Left kidney (tissue), 2 donors: ENCODE results near the gene GPR32. TPM values are rescaled to one million over a fixed set of nuclear protein-coding genes. Genes with fewer than 3 reads are reported as not detected.
"Not testable (repeated sequence)": the region's sequence is repeated elsewhere in the genome, so short reads cannot be mapped to it uniquely, and the experiment has no call there.

Source experiments
- DNase-seq: peaks from one replicate; pipeline ENCODE4 v3.0.0-alpha.2; 2013
- polyA plus RNA-seq: library from polyadenylated mRNA; unstranded; fragments of 120-200 nt; gene quantifications from one replicate; pipeline ENCODE4 v1.2.1, GENCODE V29; 2013; ENCODE audit not compliant: insufficient read length

GPR32 gene
- polyA plus RNA-seq, 1 donor: not detected

DNA sequence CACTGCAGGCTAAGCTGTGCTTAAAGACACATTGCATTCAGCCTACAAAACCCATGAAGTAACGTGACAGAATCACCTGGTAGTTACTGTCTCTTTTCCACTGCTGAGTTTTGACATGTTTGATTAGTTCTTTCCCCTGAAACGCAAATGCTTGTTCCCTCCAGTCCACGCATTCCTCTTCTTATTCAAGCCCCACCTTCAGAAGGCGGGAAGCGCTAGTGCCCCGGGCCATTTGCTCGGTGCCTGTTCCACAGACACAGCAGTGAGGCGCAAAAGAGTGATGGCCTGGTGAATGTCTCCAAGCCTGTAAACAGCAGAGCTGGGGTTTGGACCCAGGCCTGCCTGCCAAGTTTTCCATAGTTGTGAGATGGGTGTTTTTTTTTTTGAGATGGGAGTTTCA is 30.8 kb downstream of the GPR32 start:
- DNase-seq: no peak

DNA sequence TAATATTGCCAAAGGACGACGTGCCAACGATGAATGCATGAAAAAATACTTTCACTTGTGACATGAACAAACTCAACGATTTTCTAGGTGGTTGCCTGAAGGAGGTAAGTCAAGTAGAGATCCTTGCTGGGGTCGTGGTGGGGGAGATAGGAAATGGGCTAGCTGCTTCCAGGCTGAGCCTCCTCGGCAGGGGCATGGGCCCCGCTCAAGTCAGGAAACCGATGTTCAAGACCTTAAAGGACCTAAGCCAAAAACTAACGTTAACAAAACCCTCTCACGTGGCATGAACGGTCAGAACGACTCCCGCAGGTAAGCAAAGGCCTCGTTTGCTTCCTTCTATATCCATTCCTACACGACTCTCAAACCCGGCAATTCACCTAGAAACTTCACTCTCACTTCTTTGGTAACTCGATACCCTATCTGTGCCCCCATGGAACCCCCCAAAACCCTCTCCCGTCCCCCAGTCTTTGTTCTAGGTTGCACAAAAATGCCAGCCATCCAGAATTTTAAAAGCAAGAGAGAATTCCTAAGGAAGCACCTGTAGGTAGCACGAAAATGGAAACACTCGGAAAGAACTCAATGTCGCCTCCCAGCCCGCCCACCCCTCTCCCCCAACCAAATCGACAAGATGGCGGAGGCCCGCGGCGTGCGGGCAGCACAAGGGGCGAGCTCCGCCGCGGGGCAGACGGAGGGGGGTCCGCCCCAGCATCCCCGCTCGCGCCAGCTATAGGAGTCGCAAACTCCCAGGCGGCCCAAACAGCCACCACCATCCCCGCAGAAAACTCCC is 33.6 kb downstream of the GPR32 start:
- DNase-seq: no peak

DNA sequence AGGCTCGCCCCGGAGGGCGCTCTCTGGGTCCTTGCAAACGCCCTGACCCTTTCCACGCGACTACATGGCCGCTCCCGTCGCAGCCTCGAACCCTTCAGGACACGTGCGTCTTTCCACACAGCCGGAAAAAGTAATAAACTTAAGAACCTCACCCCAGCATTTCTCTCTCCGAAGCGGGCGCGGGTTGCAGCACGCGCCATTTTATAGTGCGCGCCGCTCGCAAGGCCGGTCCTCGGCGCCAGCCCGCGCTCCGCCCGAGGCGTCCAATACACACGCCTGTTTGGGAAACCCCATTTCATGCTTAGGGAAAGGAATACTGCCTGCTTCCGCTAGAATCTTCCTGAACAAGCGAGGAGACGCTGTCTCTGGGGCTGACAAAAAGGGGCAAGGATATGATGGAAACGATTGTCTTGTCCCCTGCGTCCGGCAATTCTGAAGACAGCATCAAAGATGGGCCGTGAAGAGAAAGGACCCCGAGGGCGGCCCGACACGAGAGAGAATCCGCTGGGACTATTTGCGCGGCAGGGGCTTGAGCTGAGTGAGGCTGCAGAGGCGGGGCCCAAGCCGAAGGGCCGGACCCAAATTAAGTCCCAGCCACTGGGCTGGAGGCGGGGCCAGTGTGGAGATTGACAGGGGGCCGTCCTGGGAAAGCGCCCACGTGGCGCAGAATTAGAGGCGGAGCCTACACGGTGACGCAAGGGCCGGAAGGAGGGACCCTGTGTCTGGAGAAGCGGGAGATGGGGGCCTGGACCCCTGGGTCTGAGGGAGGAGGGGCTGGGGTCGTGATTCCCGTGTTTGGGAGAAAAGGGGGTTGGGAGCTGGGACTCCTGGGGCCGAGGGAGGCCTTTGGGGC is 34.4 kb downstream of the GPR32 start:
- DNase-seq: peak; percentile 99

DNA sequence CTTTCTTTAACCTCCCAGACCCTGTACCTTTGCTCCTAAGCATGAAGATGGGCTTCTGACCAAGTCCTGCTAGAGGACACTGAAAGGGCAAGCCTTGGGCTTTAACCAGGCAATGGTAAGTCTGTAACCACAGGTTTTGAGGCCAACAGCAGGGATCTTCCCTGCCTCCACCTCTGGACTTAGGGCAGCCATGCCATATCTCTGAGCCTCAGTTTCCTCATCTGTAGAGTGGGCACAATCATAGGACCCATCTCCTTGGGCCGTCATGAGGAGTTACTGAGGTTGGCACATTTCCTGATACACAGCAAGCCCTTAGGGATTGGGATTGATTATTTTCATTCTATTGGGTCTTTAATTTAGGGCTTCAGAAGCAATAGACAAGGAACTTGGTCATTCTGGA is 38.6 kb downstream of the GPR32 start:
- no peak for DNase-seq

DNA sequence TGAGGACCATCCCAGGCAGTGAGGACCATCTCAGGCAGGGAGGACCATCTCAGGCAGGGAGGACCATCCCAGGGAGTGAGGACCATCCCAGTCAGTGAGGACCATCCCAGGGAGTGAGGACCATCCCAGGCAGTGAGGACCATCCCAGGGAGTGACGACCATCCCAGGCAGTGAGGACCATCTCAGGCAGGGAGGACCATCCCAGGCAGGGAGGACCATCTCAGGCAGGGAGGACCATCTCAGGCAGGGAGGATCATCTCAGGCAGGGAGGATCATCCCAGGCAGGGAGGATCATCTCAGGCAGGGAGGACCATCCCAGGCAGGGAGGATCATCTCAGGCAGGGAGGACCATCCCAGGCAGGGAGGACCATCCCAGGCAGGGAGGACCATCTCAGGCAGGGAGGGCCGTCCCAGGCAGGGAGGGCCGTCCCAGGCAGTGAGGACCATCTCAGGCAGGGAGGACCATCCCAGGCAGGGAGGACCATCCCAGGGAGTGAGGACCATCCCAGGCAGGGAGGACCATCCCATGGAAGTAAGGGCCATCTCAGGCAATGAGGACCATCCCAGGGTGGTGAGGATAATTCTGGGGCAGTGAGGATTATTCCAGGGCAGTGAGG is 41.5 kb downstream of the GPR32 start:
- DNase-seq: not testable (repeated sequence)

DNA sequence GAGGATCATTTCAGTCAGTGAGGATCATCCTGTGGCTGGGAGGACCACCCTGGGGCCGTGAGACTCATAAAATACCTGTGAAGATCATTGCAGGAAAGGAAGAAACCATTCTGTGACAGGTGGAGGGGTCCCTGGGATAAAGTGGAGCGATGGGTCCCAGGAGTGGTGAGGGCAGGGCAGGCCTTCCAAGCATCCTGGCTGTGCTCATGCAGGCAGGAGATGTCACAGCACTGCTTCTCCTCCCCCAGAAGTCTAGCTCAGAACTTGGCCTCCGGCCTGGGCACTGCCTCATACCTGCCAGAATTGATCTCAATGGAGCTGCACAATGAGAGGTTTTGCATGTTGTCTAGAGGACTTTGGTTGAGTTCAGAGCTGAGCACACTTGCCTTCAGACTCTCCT is 42.2 kb downstream of the GPR32 start:
- DNase-seq: no peak

DNA sequence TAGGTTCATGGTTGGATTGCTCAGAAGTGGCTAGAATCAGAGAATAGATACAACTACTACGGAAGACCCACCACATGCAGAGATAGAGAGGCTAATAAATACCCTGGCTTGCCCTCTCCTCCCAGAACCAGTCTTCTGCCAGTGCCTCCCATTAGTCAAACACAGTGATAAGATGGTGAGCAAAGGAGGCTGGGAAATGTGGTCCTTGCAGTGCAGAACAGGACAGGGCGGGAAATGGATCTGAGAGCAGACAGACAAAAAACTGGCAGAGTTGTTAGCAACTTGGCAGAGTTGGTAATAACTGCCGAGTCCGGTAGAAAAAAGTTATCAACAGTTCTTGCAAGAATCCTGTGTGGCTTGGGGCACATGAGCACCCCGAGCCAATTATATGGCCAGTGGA is 44.6 kb downstream of the GPR32 start:
- no peak for DNase-seq

DNA sequence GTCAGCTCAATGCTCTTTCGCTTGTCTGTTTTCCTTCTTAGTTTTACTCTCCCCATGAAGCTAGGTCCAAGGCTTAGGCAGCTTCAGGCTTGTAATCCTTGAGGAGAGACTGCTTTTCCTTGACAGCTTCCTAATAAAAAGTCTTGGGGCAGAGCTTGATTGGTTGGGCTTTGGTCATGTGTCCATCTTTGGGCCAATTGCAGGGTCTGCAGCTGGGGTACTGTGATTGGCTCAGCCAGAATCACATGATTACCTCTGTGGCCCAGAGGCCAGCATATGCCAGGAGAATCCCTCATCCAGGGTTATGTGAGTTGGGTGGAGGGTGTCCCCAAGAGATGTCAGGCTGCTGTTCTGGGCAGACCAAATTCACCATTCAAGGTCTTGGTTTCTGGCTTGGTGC is 45.2 kb downstream of the GPR32 start:
- no peak for DNase-seq

DNA sequence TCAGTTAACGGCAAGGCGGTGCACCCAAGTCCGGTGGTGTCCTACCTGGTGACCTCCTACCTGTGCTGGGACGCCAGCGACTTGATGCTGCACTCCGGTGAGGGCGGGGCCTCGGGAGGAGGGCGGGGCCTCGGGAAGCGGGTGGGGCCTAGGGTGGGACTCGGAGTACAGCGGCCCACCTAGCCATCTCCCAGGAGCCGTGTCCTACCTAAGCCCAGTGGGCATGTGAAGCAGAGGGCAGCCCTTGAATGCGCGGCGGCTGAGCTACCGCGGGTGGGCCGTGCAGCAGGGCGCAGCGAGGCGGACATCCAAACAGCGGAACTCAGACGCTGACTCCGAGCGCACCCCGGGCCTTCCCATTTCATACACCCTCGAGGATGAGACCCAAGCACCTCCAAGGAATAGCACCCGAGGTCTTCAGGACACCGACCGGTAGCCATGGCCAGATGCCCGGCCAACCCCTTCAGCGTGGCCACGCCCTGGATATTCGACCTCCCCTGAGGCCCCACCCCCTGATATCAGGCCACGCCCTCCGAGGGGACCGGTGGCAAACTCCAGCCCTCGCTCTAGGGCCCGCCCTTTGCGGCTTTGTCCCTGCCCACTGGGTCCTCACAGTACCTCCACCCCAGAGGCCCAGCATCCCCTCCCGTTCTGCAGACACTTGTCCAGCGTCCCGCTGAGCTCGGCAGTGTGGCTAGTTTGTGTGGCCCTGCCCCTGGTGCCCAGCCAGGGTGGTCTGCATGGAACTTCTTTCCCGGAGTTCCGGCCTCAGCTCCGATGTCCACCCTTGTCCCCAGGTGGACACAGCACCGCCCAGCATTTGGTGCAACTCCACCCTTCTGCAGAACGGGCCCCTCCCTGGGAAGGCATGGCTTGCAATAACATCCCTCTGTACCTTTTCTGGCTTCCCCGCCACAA is 47.9 kb downstream of the GPR32 start:
- peak; percentile 58 for DNase-seq

DNA sequence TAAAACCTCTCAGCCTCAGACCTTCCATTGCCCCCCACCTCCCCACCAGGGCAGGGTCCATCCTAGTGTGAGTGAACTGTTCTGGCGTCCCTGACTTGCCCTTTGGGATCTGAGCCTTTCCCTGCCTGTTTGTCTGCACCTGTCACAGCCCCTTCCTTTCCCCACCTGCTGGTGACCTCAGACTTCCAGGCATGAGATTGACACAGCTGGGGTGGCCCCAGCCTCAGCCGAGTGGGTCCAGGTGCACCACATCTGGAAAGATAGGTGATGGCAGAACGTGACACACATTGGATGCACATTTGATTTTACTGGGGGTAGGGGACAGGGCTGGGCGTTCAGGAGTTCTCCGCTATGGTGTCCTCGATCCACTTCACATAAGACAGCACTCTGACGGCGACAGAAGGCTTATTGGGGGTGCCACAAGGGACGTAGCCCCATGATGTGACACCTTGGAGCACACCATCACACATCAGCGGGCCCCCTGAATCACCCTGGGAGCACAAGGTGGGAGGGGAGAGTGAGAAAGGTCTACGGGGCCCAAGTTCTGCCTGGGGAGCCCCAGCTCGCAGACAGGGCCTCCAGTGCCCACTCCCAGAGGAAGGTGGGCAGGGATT is 48.7 kb downstream of the GPR32 start:
- no peak for DNase-seq

DNA sequence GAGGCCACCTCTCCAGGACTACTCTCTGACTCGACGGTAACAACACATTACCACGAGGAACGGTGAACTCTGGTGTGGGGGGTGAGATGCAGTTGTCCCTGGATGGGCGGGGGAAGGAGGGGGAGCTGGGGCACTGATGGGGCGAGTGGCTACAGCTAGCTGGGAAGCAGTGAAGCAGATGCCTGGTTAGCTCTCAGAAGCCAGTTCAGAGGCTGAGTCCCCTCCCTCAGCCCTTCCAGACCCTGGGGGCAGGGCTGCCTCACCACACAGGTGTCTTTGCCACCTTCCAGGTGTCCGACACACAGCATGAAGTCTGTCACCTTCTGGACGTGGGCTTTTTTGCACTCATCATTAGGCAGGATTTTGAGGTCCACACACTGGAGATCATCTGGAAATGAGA is 49.4 kb downstream of the GPR32 start:
- no peak for DNase-seq

DNA sequence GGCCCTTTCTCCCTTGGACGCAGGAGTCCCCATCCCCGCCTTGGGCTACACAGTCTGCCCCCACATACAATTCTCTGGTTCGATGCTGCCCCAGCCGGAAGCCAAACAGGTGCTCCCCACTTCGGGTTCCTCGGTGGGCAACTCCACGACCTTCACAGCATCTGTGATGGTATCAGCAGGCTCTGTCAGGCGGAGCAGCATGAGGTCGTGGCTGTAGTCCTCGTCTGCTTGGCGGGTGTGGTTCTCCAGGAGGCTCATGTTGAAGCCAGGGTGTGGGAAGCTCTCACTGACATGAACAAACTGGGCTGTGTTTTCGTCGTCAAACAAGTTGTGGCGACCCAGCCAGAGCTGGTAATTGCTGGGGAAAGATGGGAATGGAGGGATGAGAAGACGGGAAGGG is 49.8 kb downstream of the GPR32 start:
- no peak for DNase-seq

DNA sequence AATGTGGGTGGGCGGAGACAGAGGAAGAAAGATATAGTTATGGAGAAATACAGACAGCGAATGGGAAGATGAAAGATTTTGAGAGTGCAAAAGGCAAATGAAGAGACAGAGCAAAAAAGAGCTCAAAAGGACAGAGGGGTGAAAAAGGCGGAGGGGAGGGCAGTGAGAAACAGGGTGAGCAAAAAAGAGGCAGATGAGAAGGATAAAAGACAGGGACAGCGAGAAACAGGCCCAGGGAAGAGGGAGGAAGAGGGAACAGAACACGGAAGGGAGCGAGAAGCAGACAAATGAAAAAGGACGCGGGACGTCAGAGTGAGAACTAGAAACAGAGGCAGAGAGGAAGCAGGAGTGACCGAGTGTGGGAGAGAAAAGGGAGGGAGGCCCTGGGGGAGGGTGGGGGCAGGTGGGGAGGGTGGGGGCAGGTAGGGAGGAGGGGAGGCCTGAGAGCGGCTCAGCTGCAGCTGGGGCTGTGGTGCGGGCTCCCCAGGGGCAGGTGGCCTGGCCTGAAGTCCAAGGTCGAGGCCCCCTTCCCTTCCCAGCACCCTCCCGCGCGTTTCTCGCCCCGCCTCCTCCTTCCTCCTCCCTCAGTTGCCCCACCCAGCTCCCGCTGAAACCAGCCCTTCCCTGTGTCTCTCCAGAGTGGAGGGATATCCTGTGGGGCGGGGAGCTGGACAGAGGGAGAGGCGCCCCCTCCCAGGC is 50.4 kb downstream of the GPR32 start:
- DNase-seq: no peak

DNA sequence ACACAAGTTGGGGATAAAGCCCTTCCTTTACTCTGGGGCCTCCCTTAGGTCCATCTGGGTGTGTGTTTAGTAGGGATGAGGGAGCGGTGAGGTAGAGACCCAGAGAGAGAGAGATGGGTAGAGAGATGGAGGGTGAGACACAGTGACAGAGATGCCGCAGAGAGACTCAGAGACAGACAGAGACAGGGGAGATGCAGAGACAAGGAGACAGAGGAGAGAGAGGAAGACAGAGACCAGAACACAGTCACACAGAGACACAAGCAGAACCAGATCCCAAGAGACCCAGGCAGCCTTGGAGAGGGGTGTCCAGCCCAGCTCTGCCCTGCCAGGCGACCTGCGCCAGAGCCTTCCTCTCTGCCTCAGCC is 51.0 kb downstream of the GPR32 start:
- DNase-seq: no peak

Other genes with a start within 250 kb of the GPR32 start
- 14.2 TPM for gene LRRC4B, start 202.0 kb upstream of the GPR32 start, polyA plus RNA-seq
- 1.2 TPM for gene SYT3, start 130.6 kb upstream of the GPR32 start, polyA plus RNA-seq
- 1.00 TPM for gene C19orf81, start 121.0 kb upstream of the GPR32 start, polyA plus RNA-seq
- 4.8 TPM for gene SHANK1, start 50.7 kb upstream of the GPR32 start, polyA plus RNA-seq
- 22.3 TPM for gene CLEC11A, start 47.1 kb upstream of the GPR32 start, polyA plus RNA-seq
- gene ACP4, start 20.0 kb downstream of the GPR32 start, polyA plus RNA-seq: 0.23 TPM
- 0.96 TPM for gene KLK1, start 53.3 kb downstream of the GPR32 start, polyA plus RNA-seq
- not detected for gene KLK15, start 63.1 kb downstream of the GPR32 start, polyA plus RNA-seq
- gene KLK3, start 84.5 kb downstream of the GPR32 start, polyA plus RNA-seq: 0.68 TPM
- 0.27 TPM for gene KLK2, start 103.0 kb downstream of the GPR32 start, polyA plus RNA-seq
- gene KLK4, start 140.9 kb downstream of the GPR32 start, polyA plus RNA-seq: not detected
- 1.2 TPM for gene KLK5, start 182.6 kb downstream of the GPR32 start, polyA plus RNA-seq
- gene KLK6, start 199.1 kb downstream of the GPR32 start, polyA plus RNA-seq: 28.0 TPM
- 4.6 TPM for gene KLK7, start 213.5 kb downstream of the GPR32 start, polyA plus RNA-seq
- 3.9 TPM for gene KLK8, start 231.1 kb downstream of the GPR32 start, polyA plus RNA-seq
- gene KLK10, start 249.2 kb downstream of the GPR32 start, polyA plus RNA-seq: 0.17 TPM